H1 (cell line): ENCODE measurements around the gene SLIT3. TPM values are rescaled to one million over a fixed set of nuclear protein-coding genes. Genes with fewer than 3 reads are reported as not detected.
"Not testable (repeated sequence)": the region's sequence is repeated elsewhere in the genome, so short reads cannot be mapped to it uniquely, and the experiment has no call there.

Experiments
- CTCF ChIA-PET: fragments of 300-600 bp; sonication (Branson Sonifier 250); formaldehyde crosslinking; loops from one replicate; lab custom pipeline; 2021; ENCODE audit not compliant: partially characterized antibody; lab: Charles Lee
- POLR2A ChIA-PET: fragments of 300-600 bp; sonication (Branson Sonifier 250); formaldehyde crosslinking; loops from one replicate; lab custom pipeline; 2021; ENCODE audit warnings: inconsistent platforms; ENCODE audit not compliant: partially characterized antibody; lab: Charles Lee
- DNase-seq, 2 experiments: peaks; one replicate each; pipeline versions ENCODE4 v3.0.0 to v3.0.0-alpha.2; 2010 to 2022; ENCODE audit warnings: low spot score in 2 of 2, low read depth in 1 of 2, mixed read lengths in 1 of 2
- FAIRE-seq: peaks from 2 replicates; lab custom pipeline; 2011; peaks lifted over from hg19 to GRCh38; lab: Jason Lieb, UNC
- H2AFZ ChIP-seq: 2 replicates; pipeline ENCODE4 v1.8.1; 2012; ENCODE audit warnings: low read length, inconsistent platforms
- H2AK5ac ChIP-seq: 2 replicates; pipeline ENCODE4 v1.6.1; 2013; ENCODE audit warnings: low read depth, low read length
- H2BK120ac ChIP-seq: replicated peaks from 2 replicates; pipeline ENCODE3; 2013; ENCODE audit warnings: low read depth, low read length, inconsistent platforms
- H2BK12ac ChIP-seq: 2 replicates; pipeline ENCODE4 v1.6.1; 2013; ENCODE audit warnings: low read depth, low read length
- H2BK15ac ChIP-seq: 2 replicates; pipeline ENCODE4 v1.6.1; 2013; ENCODE audit warnings: low read length
- H2BK20ac ChIP-seq: 2 replicates; pipeline ENCODE4 v1.6.1; 2013; ENCODE audit warnings: low read length
- H2BK5ac ChIP-seq: 2 replicates; pipeline ENCODE4 v1.6.1; 2013; ENCODE audit warnings: low read depth, low read length
- H3K14ac ChIP-seq: 2 replicates; pipeline ENCODE4 v1.6.1; 2013; ENCODE audit warnings: inconsistent platforms; ENCODE audit not compliant: insufficient read length
- H3K18ac ChIP-seq: 2 replicates; pipeline ENCODE4 v1.6.1; 2013; ENCODE audit warnings: low read length; ENCODE audit errors: extremely low read depth
- H3K23ac ChIP-seq: 2 replicates; pipeline ENCODE4 v1.6.1; 2013; ENCODE audit warnings: inconsistent platforms; ENCODE audit not compliant: insufficient read length
- H3K23me2 ChIP-seq: 2 replicates; pipeline ENCODE4 v1.6.1; 2013; ENCODE audit warnings: low read depth, low read length
- H3K27ac ChIP-seq: 2 replicates; pipeline ENCODE4 v1.6.1; 2011; ENCODE audit warnings: low read depth, low read length, inconsistent platforms
- H3K27me3 ChIP-seq, 4 experiments: replicated peaks in 1 of 4; 1 replicate in 1 of 4; 2 replicates in 3 of 4; pipeline versions ENCODE4 v1.6.1 to v1.8.1; 2011 to 2013; ENCODE audit warnings: low read length in 3 of 4, mild to moderate bottlenecking in 3 of 4, inconsistent platforms in 2 of 4, mixed read lengths in 2 of 4, moderate library complexity in 1 of 4; ENCODE audit not compliant: control insufficient read depth in 3 of 4, insufficient read depth in 3 of 4; ENCODE audit errors: extremely low read depth in 1 of 4
- H3K36me3 ChIP-seq, 4 experiments: 2 replicates each; pipeline versions ENCODE4 v1.6.1 to v1.8.1; 2011 to 2013; ENCODE audit warnings: mild to moderate bottlenecking in 4 of 4, low read length in 3 of 4, moderate library complexity in 2 of 4, control low read depth in 1 of 4, inconsistent platforms in 1 of 4; ENCODE audit not compliant: insufficient read depth in 4 of 4, control insufficient read depth in 2 of 4
- H3K4ac ChIP-seq: replicated peaks from 2 replicates; pipeline ENCODE3; 2013; ENCODE audit warnings: low read length, low read depth, mixed read lengths, inconsistent platforms; ENCODE audit not compliant: insufficient read length
- H3K4me1 ChIP-seq, 4 experiments: replicated peaks in 1 of 4; 1 replicate in 1 of 4; 2 replicates in 3 of 4; pipeline versions ENCODE4 v1.6.1 to v1.8.1; 2011 to 2013; ENCODE audit warnings: low read length in 3 of 4, inconsistent platforms in 2 of 4, mixed read lengths in 1 of 4; ENCODE audit not compliant: insufficient read depth in 4 of 4, control insufficient read depth in 3 of 4
- H3K4me2 ChIP-seq, 2 experiments: 2 replicates each; pipeline versions ENCODE4 v1.6.1 to v1.8.1; 2011 to 2013; ENCODE audit warnings: low read depth in 2 of 2, low read length in 2 of 2, control low read depth in 1 of 2, inconsistent platforms in 1 of 2, mild to moderate bottlenecking in 1 of 2; ENCODE audit not compliant: insufficient read depth in 1 of 2
- H3K4me3 ChIP-seq, 4 experiments: fragments of 200-600, 300-600 bp in 1 of 4; sonication (generic), shearing (Covaris generic), sonication (Bioruptor Twin) in 1 of 4; 2 replicates each; pipeline versions ENCODE4 v1.5.1 to v1.8.1; 2011 to 2016; ENCODE audit warnings: low read length in 4 of 4, low read depth in 3 of 4, control low read depth in 2 of 4, inconsistent platforms in 2 of 4, mild to moderate bottlenecking in 2 of 4, mixed read lengths in 1 of 4, moderate library complexity in 1 of 4; ENCODE audit not compliant: insufficient read depth in 2 of 4; ENCODE audit errors: extremely low read depth in 1 of 4
- H3K56ac ChIP-seq: replicated peaks from 2 replicates; pipeline ENCODE3; 2013; ENCODE audit warnings: low read depth, mild to moderate bottlenecking, mixed read lengths, low read length, inconsistent platforms; ENCODE audit not compliant: insufficient read length
- H3K79me1 ChIP-seq: 2 replicates; pipeline ENCODE4 v1.6.1; 2013; ENCODE audit warnings: low read depth, low read length, control low read depth
- H3K79me2 ChIP-seq, 2 experiments: 2 replicates each; pipeline versions ENCODE4 v1.6.1 to v1.8.1; 2012 to 2013; ENCODE audit warnings: low read length in 2 of 2, mild to moderate bottlenecking in 2 of 2, inconsistent platforms in 1 of 2; ENCODE audit not compliant: insufficient read depth in 2 of 2, control insufficient read depth in 1 of 2
- H3K9ac ChIP-seq, 4 experiments: replicated peaks in 1 of 4; 1 replicate in 1 of 4; 2 replicates in 3 of 4; pipeline versions ENCODE4 v1.6.1 to v1.8.1; 2011 to 2013; ENCODE audit warnings: low read depth in 3 of 4, low read length in 3 of 4, control low read depth in 2 of 4, mild to moderate bottlenecking in 2 of 4, moderate library complexity in 2 of 4, inconsistent platforms in 1 of 4; ENCODE audit errors: extremely low read depth in 1 of 4
- H3K9me3 ChIP-seq, 2 experiments: 2 replicates each; pipeline versions ENCODE4 v1.6.1 to v1.8.1; 2012 to 2013; ENCODE audit warnings: mild to moderate bottlenecking in 2 of 2, moderate library complexity in 2 of 2, control low read depth in 1 of 2, inconsistent platforms in 1 of 2, low read depth in 1 of 2, low read length in 1 of 2, mixed read lengths in 1 of 2; ENCODE audit not compliant: insufficient read depth in 2 of 2
- H4K20me1 ChIP-seq, 2 experiments: replicated peaks in 1 of 2; 2 replicates each; pipeline versions ENCODE3 to v1.8.1; 2011 to 2013; ENCODE audit warnings: inconsistent platforms in 2 of 2, low read length in 2 of 2, mild to moderate bottlenecking in 1 of 2; ENCODE audit not compliant: insufficient read depth in 2 of 2, control insufficient read depth in 1 of 2
- H4K5ac ChIP-seq: 2 replicates; pipeline ENCODE4 v1.6.1; 2013; ENCODE audit warnings: low read length, low read depth, mixed read lengths, inconsistent platforms; ENCODE audit not compliant: insufficient read length
- H4K8ac ChIP-seq: 2 replicates; pipeline ENCODE4 v1.8.0; 2013; ENCODE audit warnings: mild to moderate bottlenecking, moderate library complexity, low read length, inconsistent platforms; ENCODE audit not compliant: insufficient read depth; ENCODE audit errors: extremely low read depth
- H4K91ac ChIP-seq: replicated peaks from 2 replicates; pipeline ENCODE3; 2013; ENCODE audit warnings: low read length, mixed read lengths, inconsistent platforms; ENCODE audit not compliant: insufficient read length
- WGBS, 2 experiments: shearing (Covaris generic) in 1 of 2; methylation state at CpG; one replicate each; pipeline versions ENCODE4 v1.1.6 to v1.1.7; 2013 to 2015; ENCODE audit warnings: low lambda C conversion rate in 2 of 2, mixed read lengths in 2 of 2, inconsistent platforms in 1 of 2, low coverage in 1 of 2, missing lambda C conversion rate in 1 of 2; ENCODE audit not compliant: insufficient replicate concordance in 2 of 2, insufficient coverage in 1 of 2, insufficient read length in 1 of 2; ENCODE audit errors: extremely low coverage in 1 of 2, missing lambda C conversion rate in 1 of 2; 5-methylcytosine and 5-hydroxymethylcytosine counted together
- polyA plus RNA-seq, 7 experiments: library from polyadenylated mRNA; depleted of rRNA in 3 of 7; stranded (reverse) in 5 of 7; unstranded in 2 of 7; fragments of >200 nt in 5 of 7; fragments of 200-250 nt in 2 of 7; gene quantifications; 1 replicate in 5 of 7; 2 replicates in 1 of 7; 4 replicates in 1 of 7; pipeline versions ENCODE4 v1.2.1 to v1.2.3, GENCODE V29; 2011 to 2013; ENCODE audit warnings: missing spikeins in 2 of 7, mixed read lengths in 2 of 7
- total RNA-seq: library from RNA; stranded (reverse); fragmentation: NEBNext Ultra II Directional; extraction: Animal tissue kit (Norgen Biotek cat#: 25700); gene quantifications from 2 replicates; pipeline ENCODE4 v1.2.1, GENCODE V29; 2021

SLIT3 gene
- total and polyA plus RNA-seq, 2 of the 8 experiments (the other 6 are each of a cell fraction or from before 2014, with no cell fraction given), result 1.1 to 1.2 TPM

GRCh38 chr5:168742311-168742710 lies 558.6 kb downstream of the SLIT3 start:
- H3K79me1 ChIP-seq, H2BK15ac ChIP-seq, H3K27me3 ChIP-seq, CTCF ChIA-PET, H4K20me1 ChIP-seq, H3K79me2 ChIP-seq, DNase-seq, POLR2A ChIA-PET, H4K5ac ChIP-seq, H2AK5ac ChIP-seq, H2AFZ ChIP-seq, H3K4ac ChIP-seq, H4K91ac ChIP-seq, H3K4me2 ChIP-seq, H4K8ac ChIP-seq, H3K4me1 ChIP-seq, H3K23ac ChIP-seq, H3K18ac ChIP-seq, H2BK5ac ChIP-seq, H3K4me3 ChIP-seq, H2BK12ac ChIP-seq, H3K56ac ChIP-seq, H2BK120ac ChIP-seq, H2BK20ac ChIP-seq, H3K27ac ChIP-seq, H3K9me3 ChIP-seq, H3K9ac ChIP-seq, FAIRE-seq, H3K36me3 ChIP-seq, H3K14ac ChIP-seq: not testable (repeated sequence)
- peaks cover 10% of the 10 kb centered on the region; the same call in 1 of the 2 replicates for H3K23me2 ChIP-seq
- WGBS, 2 experiments, result no CpG with 5 or more reads among the region's 2 CpGs
